ENCODE results near the gene PDIA6. TPM values are rescaled to one million over a fixed set of nuclear protein-coding genes. Genes with fewer than 3 reads are reported as not detected.

Gene PDIA6, protein sequence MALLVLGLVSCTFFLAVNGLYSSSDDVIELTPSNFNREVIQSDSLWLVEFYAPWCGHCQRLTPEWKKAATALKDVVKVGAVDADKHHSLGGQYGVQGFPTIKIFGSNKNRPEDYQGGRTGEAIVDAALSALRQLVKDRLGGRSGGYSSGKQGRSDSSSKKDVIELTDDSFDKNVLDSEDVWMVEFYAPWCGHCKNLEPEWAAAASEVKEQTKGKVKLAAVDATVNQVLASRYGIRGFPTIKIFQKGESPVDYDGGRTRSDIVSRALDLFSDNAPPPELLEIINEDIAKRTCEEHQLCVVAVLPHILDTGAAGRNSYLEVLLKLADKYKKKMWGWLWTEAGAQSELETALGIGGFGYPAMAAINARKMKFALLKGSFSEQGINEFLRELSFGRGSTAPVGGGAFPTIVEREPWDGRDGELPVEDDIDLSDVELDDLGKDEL
- 100 to 1,000 TPM in 1 of 5 experiments, 10 to 100 TPM in 4; 24.3 to 173 (median 46.8) TPM for total RNA-seq
- polyA plus RNA-seq, result 10 to 100 TPM; 74.5 to 89.3 TPM
- 30.3 reads per million, percentile 60 among the genes with 10 or more reads in this experiment for total RNA-seq

DNA sequence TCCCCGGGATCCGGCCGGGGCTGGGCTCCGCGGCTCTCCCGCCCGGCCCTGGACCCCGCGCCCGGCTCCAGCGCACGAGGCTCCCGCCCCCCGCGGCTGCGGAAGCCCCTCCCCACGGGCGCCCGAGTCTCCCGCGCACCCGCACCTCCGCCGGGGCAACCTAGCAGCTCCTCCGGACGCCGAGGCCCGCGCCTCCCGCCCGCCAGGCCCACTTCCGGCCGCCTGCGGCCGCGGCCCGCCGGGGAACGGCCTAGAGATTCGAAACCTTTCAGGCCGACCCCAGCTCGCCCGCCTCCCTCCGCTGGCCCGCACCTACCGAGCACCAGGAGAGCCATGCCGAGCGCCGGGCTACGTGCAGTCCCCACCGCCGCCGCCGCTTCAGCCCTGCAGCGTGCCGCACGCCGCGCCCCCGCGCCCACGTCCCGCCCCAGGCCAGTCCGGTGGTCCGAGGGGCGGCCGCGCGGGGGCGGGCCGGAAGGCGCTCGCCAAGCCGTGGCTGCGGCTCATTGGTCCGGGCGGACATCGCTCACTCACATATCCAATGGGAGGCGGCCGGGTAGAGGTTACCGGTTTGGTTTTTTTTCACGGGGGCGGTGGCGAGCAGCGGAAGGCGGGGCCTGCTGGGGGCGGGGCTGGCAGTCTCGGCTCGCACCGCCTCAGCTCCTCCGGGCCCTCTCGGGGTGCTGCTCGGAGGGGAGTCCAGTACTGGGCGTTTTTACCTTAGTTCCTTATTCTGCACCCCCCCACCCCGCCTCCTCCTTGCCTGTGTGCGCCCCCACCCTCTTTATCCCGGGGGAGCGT, at the start of gene PDIA6:
Gene PDIA6, minus strand, starts transcription at position 424 of the 801 bp plus-strand sequence. Its CDS starts 89 bp downstream, at position 335.
- H3K9me3 ChIP-seq (ENCODE audit: control insufficient read depth in 2 of 3, low read length in 3 of 3), result no peaks in the 10 kb centered on the region
- H3K27me3 ChIP-seq (ENCODE audit: control insufficient read depth in 2 of 2, insufficient read depth in 2 of 2, low read length in 2 of 2), result no peaks in the 10 kb centered on the region
- H3K27ac ChIP-seq (ENCODE audit: low read depth, low read length), result peak within 1 kb of the TSS; percentile 86
- DNase-seq, result peak; percentile 87 to 96 (median 90)
- ATAC-seq, result peak; percentile 95
- peaks cover 28 to 44% (median 39%) of the 10 kb centered on the region in 7 donors for H3K4me1 Mint-ChIP-seq
- peaks cover 0 to 15% (median 0%) of the 10 kb centered on the region in 5 donors for H3K27me3 Mint-ChIP-seq
- ChIA-PET POLR2A (interaction anchor here (0.6 to 1.7 kb wide), 9 partner anchors 10 to 653 kb away, joined by 3 to 6 read pairs (median 3); partner anchors contain the start of genes E2F6, ODC1 and SLC66A3), CTCF (interaction anchor here (1.0 to 1.3 kb wide), 5 partner anchors 12 to 320 kb away, joined by 3 to 6 read pairs (median 5); no protein-coding TSS in a partner anchor)
- peaks cover 14 to 15% of the 10 kb centered on the region in 2 donors for H3K4me1 ChIP-seq (ENCODE audit: control insufficient read depth in 2 of 2, insufficient read depth in 2 of 2, low read length in 2 of 2)
- H3K9me3 Mint-ChIP-seq, result peaks cover 0 to 1% (median 0%) of the 10 kb centered on the region in 11 donors
- peak within 1 kb of the TSS; percentile 77 to 96 (median 84) for H3K27ac Mint-ChIP-seq
- H3K4me3 Mint-ChIP-seq, result peak within 1 kb of the TSS; percentile 87 to 95 (median 91)
- intact Hi-C loops (cut with micrococcal nuclease), result loop anchor here (1.0 to 10.0 kb wide), 17 partner anchors 20 to 1976 kb away; partner anchors contain the start of genes ROCK2 (in 2 of the 2), SLC66A3 (in 2 of the 2), CPSF3 (in 1 of the 2) and E2F6 (in 1 of the 2)
- no peaks in the 10 kb centered on the region for H3K36me3 ChIP-seq (ENCODE audit: control insufficient read depth in 2 of 3, insufficient read depth in 3 of 3, low read length in 3 of 3)
- peak within 1 kb of the TSS; percentile 73 for H3K4me3 ChIP-seq (ENCODE audit: low read length)
- peaks cover 0 to 15% (median 0%) of the 10 kb centered on the region in 5 donors for H3K36me3 Mint-ChIP-seq

DNA sequence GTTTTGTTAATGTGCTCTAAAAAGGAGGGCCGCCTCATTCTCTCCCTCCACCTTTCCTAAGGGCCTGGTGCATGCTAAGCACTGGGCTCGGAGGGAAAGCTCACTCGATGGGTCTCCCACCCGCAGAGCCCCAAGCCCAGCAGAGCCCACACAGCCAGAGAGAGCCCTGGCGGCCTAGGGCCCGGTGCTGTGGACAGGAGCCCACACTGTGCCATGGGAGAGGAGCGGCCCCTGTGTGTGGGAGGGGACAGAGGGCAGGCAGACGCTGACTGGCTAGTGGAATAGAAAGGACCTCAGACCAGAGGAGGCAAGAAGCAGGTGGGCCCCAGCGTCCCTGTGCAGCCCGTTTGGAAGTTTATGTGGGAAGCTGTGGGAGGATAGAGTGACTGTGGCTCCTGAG, 49.7 kb upstream of the PDIA6 start:
- H3K9me3 ChIP-seq (ENCODE audit: control insufficient read depth in 2 of 3, low read length in 3 of 3), result no peaks in the 10 kb centered on the region
- intact Hi-C loops (cut with micrococcal nuclease), result no loop called here
- H3K27ac Mint-ChIP-seq, result no peak overlapping the region
- ChIA-PET CTCF (no interaction called here), POLR2A (no interaction called here)
- peaks cover 0 to 42% (median 11%) of the 10 kb centered on the region in 5 donors for H3K27me3 Mint-ChIP-seq
- H3K36me3 Mint-ChIP-seq, result no peaks in the 10 kb centered on the region
- H3K9me3 Mint-ChIP-seq, result no peaks in the 10 kb centered on the region
- H3K27me3 ChIP-seq (ENCODE audit: control insufficient read depth in 2 of 2, insufficient read depth in 2 of 2, low read length in 2 of 2), result peaks cover 0 to 3% of the 10 kb centered on the region in 2 donors
- ATAC-seq (no peak), DNase-seq (no peak)
- no peak overlapping the region for H3K27ac ChIP-seq (ENCODE audit: low read depth, low read length)
- no peaks in the 10 kb centered on the region for H3K36me3 ChIP-seq (ENCODE audit: control insufficient read depth in 2 of 3, insufficient read depth in 3 of 3, low read length in 3 of 3)
- no peak overlapping the region for H3K4me3 Mint-ChIP-seq
- no peak overlapping the region for H3K4me3 ChIP-seq (ENCODE audit: low read length)
- H3K4me1 Mint-ChIP-seq, result peaks cover 13 to 59% (median 35%) of the 10 kb centered on the region in 7 donors
- peaks cover 13 to 15% of the 10 kb centered on the region in 2 donors for H3K4me1 ChIP-seq (ENCODE audit: control insufficient read depth in 2 of 2, insufficient read depth in 2 of 2, low read length in 2 of 2)

DNA sequence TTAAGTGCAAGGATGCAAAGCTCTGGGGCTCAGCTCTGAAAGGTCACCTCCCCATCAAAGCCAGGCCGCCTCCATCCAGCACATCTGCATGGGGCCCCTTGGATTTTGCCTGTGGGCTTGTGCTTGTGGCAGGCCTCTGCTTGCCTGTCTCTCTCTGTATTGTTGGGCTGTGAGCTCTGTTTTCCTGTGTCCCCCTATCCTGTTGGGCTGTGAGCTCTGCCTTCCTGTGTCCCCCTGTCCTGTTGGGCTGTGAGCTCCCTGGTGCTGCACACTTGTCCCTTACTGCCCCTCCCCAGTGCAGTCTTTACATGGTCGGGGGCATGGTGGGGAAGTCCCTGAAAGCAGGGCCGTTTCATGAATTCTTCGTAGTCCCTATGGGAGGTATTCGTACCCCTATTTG, 49.2 kb upstream of the PDIA6 start:
- peak overlapping the region in 1 of 10 donors; percentile 51 for H3K4me3 Mint-ChIP-seq
- Histone ChIP-seq H3K27me3 (ENCODE audit: control insufficient read depth in 2 of 2, insufficient read depth in 2 of 2, low read length in 2 of 2) (peaks cover 0 to 3% of the 10 kb centered on the region in 2 donors), H3K4me1 (ENCODE audit: control insufficient read depth in 2 of 2, insufficient read depth in 2 of 2, low read length in 2 of 2) (peaks cover 13 to 15% of the 10 kb centered on the region in 2 donors), H3K9me3 (ENCODE audit: control insufficient read depth in 2 of 3, low read length in 3 of 3) (no peaks in the 10 kb centered on the region), H3K4me3 (ENCODE audit: low read length) (no peak overlapping the region), H3K27ac (ENCODE audit: low read depth, low read length) (no peak overlapping the region), H3K36me3 (ENCODE audit: control insufficient read depth in 2 of 3, insufficient read depth in 3 of 3, low read length in 3 of 3) (no peaks in the 10 kb centered on the region)
- ATAC-seq (no peak), DNase-seq (no peak)
- intact Hi-C loops (cut with micrococcal nuclease), result no loop called here
- no peaks in the 10 kb centered on the region for H3K36me3 Mint-ChIP-seq
- ChIA-PET POLR2A (no interaction called here), CTCF (no interaction called here)
- peaks cover 0 to 45% (median 11%) of the 10 kb centered on the region in 5 donors for H3K27me3 Mint-ChIP-seq
- no peaks in the 10 kb centered on the region for H3K9me3 Mint-ChIP-seq
- peaks cover 13 to 56% (median 35%) of the 10 kb centered on the region in 7 donors for H3K4me1 Mint-ChIP-seq
- H3K27ac Mint-ChIP-seq, result no peak overlapping the region

DNA sequence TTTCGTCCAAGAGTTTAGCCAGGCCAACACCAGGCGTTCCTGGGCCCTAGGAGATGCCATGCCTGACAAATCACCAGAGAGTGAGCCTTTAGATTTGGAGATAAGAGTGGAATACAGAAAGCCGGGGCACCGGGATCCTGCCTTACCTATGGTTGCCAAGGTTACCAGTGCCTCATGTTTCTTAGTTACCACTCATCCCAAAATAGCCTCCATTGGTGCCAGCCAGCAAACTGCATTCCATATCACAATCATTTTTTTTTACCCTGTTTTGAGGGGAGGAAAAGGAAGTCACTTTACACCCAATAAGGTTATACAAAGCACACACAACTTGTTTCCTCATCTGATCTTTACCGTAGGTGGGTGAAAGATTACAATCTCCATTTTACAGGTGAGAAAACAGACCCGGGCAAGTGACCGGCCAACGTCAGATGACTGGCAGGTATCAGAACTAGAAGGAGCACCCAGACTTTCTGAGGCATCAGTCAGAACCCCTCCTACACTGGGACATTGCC, 48.3 kb upstream of the PDIA6 start:
- ChIA-PET CTCF (no interaction called here), POLR2A (no interaction called here)
- H3K9me3 Mint-ChIP-seq, result no peaks in the 10 kb centered on the region
- Histone ChIP-seq H3K36me3 (ENCODE audit: control insufficient read depth in 2 of 3, insufficient read depth in 3 of 3, low read length in 3 of 3) (no peaks in the 10 kb centered on the region), H3K27me3 (ENCODE audit: control insufficient read depth in 2 of 2, insufficient read depth in 2 of 2, low read length in 2 of 2) (peaks cover 0 to 3% of the 10 kb centered on the region in 2 donors), H3K9me3 (ENCODE audit: control insufficient read depth in 2 of 3, low read length in 3 of 3) (no peaks in the 10 kb centered on the region), H3K4me1 (ENCODE audit: control insufficient read depth in 2 of 2, insufficient read depth in 2 of 2, low read length in 2 of 2) (peaks cover 12 to 15% of the 10 kb centered on the region in 2 donors), H3K4me3 (ENCODE audit: low read length) (no peak overlapping the region), H3K27ac (ENCODE audit: low read depth, low read length) (no peak overlapping the region)
- peaks cover 0 to 41% (median 11%) of the 10 kb centered on the region in 5 donors for H3K27me3 Mint-ChIP-seq
- DNase-seq (no peak), ATAC-seq (no peak)
- no peaks in the 10 kb centered on the region for H3K36me3 Mint-ChIP-seq
- peaks cover 11 to 47% (median 27%) of the 10 kb centered on the region in 7 donors for H3K4me1 Mint-ChIP-seq
- H3K27ac Mint-ChIP-seq, result no peak overlapping the region
- intact Hi-C loops (cut with micrococcal nuclease), result no loop called here
- peak overlapping the region in 3 of 10 donors; percentile 35 to 51 (median 45) for H3K4me3 Mint-ChIP-seq

DNA sequence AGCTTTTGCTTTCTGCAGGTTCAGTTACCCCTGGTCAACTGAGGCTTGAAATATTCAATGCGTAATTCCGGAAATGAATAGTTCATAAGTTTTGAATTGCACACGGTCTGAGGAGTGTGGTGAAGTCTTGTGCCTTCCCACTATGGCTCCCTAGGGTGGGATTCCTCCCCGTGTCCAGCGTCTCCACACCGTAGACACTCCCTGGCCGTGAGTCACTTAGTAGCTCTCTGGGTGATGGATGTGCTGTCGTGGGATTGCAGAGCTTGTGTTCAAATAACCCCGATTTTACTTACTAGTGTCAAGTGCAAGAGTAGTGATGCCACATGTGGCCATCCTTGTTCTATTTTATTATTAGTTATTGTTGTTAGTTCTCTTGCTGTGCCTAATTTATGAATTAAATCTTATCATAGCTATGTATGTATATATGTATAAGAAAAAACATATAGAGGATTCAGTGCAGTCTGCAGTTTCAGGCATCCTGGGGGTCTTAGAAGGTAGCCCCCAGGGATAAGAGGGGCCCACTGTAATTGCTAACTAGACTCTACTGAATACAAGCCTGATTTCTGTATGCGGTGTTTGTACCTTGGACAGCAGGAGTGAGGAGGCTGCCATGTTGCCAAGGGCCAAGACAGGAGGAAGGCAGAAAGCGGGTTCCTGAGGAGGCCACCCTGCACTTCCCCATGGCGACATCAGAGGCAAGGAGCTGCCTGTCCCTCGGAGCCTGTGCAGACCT, 47.7 kb upstream of the PDIA6 start:
- ATAC-seq, result no peak
- Histone ChIP-seq H3K36me3 (ENCODE audit: control insufficient read depth in 2 of 3, insufficient read depth in 3 of 3, low read length in 3 of 3) (no peaks in the 10 kb centered on the region), H3K9me3 (ENCODE audit: control insufficient read depth in 2 of 3, low read length in 3 of 3) (no peaks in the 10 kb centered on the region), H3K4me3 (ENCODE audit: low read length) (no peak overlapping the region), H3K27ac (ENCODE audit: low read depth, low read length) (no peak overlapping the region), H3K27me3 (ENCODE audit: control insufficient read depth in 2 of 2, insufficient read depth in 2 of 2, low read length in 2 of 2) (peaks cover 0 to 3% of the 10 kb centered on the region in 2 donors), H3K4me1 (ENCODE audit: control insufficient read depth in 2 of 2, insufficient read depth in 2 of 2, low read length in 2 of 2) (peaks cover 6 to 12% of the 10 kb centered on the region in 2 donors)
- ChIA-PET CTCF (no interaction called here), POLR2A (no interaction called here)
- H3K36me3 Mint-ChIP-seq, result no peaks in the 10 kb centered on the region
- H3K4me3 Mint-ChIP-seq, result peak overlapping the region in 1 of 10 donors; percentile 35
- intact Hi-C loops (cut with micrococcal nuclease), result no loop called here
- no peak overlapping the region for H3K27ac Mint-ChIP-seq
- H3K4me1 Mint-ChIP-seq, result peaks cover 11 to 41% (median 22%) of the 10 kb centered on the region in 7 donors
- H3K27me3 Mint-ChIP-seq, result peaks cover 0 to 36% (median 11%) of the 10 kb centered on the region in 5 donors
- no peaks in the 10 kb centered on the region for H3K9me3 Mint-ChIP-seq
- no peak for DNase-seq

DNA sequence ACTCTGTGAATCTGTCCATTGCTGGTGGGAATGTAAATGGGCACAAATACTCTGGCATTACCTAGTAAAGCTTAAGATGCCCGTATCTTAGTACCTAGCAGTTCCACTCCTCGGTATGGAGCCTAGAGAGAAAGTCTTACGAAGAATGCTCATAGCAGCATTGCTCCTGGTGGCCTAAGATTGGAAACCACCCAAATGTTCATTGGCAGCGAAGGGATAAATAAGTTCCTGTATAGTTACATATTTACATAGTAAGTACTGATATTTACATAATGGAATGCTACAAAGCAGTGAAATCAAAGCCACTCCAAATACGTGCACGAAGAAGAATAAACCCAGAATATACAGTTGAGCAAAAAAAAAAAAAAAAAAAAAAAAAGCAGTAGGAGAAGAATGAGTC, 46.7 kb upstream of the PDIA6 start:
- POLR2A ChIA-PET, result no interaction called here
- Histone ChIP-seq H3K27me3 (ENCODE audit: control insufficient read depth in 2 of 2, insufficient read depth in 2 of 2, low read length in 2 of 2) (peaks cover 0 to 3% of the 10 kb centered on the region in 2 donors), H3K4me1 (ENCODE audit: control insufficient read depth in 2 of 2, insufficient read depth in 2 of 2, low read length in 2 of 2) (peaks cover 4% of the 10 kb centered on the region in 2 donors), H3K27ac (ENCODE audit: low read depth, low read length) (no peak overlapping the region), H3K36me3 (ENCODE audit: control insufficient read depth in 2 of 3, insufficient read depth in 3 of 3, low read length in 3 of 3) (no peaks in the 10 kb centered on the region), H3K9me3 (ENCODE audit: control insufficient read depth in 2 of 3, low read length in 3 of 3) (no peaks in the 10 kb centered on the region), H3K4me3 (ENCODE audit: low read length) (no peak overlapping the region)
- Mint-ChIP-seq H3K27ac (no peak overlapping the region), H3K9me3 (no peaks in the 10 kb centered on the region), H3K36me3 (no peaks in the 10 kb centered on the region), H3K4me3 (no peak overlapping the region), H3K4me1 (peaks cover 9 to 31% (median 13%) of the 10 kb centered on the region in 7 donors), H3K27me3 (peaks cover 0 to 31% (median 19%) of the 10 kb centered on the region in 5 donors)
- no peak for ATAC-seq
- intact Hi-C loops (cut with micrococcal nuclease), result no loop called here
- CTCF ChIA-PET, result no interaction called here
- DNase-seq, result no peak

Measured in naive thymus-derived CD4-positive, alpha-beta T cell (primary cell).